Measurements from ENCODE around the gene OR2C1.

OR2C1 gene

GRCh38 chr16:3355589-3355988, at the start of gene OR2C1:
Gene OR2C1, plus strand, starts transcription at chr16:3355889. Its CDS starts 52 bp downstream, at chr16:3355941.
- H3K4me3 ChIP-seq, result no peak within 1 kb of the TSS
- H3K27ac ChIP-seq, result no peak within 1 kb of the TSS

- Histone ChIP-seq H3K4me3 (peak overlapping the region; percentile 46 to 77 (median 66)), H3K27ac (peak overlapping the region in 18 of 21 experiments; percentile 48 to 93 (median 84))
Observed at GRCh38 chr16:3306078-3306477, 49.6 kb upstream of the OR2C1 start.

DNA sequence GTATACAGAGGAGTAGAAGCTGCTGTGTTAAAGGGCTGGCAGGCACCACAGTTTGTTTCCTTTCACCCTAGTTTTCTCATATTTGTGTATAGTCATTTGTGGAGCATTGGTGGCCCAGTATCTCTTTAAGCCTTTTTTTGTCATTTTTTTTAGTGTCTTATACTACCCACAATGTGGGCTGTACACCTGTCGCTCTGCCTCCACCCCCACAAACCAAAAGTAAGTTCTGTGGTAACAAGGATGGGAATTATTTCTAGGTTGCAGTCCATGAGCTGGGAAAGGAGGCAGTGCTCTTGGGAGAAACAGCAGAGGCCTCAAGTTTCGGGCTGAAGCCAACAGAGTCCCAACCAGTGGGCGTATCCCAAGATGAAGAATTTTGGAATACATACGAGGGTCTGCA, 44.2 kb upstream of the OR2C1 start:
- H3K27ac ChIP-seq, result no peak overlapping the region
- no peak overlapping the region for H3K4me3 ChIP-seq

- H3K27ac ChIP-seq, result no peak overlapping the region
- no peak overlapping the region for H3K4me3 ChIP-seq
Observed at GRCh38 chr16:3317315-3317999, 38.2 kb upstream of the OR2C1 start.

GRCh38 chr16:3321816-3322215, 33.9 kb upstream of the OR2C1 start:
- Histone ChIP-seq H3K27ac (no peak overlapping the region), H3K4me3 (no peak overlapping the region)

DNA sequence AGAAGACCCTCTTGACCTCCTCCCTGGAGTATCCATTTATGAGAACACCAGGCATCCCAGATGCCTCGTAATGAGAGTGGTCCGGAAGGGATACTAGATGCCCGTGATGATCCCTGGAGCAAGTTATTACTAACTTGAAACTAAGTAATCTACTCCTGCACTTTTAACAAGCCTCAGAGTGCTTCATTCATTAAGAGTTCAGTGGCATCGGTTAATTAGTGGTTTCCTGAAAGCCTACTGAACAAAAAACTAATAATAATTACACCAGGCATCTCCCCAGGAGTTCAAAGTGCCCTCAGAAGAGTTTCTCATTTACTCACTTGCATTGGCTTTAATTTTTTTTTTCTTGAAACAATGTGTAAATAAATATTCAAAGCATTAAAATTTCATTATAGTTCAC, 28.2 kb upstream of the OR2C1 start:
- H3K27ac ChIP-seq, result no peak overlapping the region
- H3K4me3 ChIP-seq, result no peak overlapping the region

DNA sequence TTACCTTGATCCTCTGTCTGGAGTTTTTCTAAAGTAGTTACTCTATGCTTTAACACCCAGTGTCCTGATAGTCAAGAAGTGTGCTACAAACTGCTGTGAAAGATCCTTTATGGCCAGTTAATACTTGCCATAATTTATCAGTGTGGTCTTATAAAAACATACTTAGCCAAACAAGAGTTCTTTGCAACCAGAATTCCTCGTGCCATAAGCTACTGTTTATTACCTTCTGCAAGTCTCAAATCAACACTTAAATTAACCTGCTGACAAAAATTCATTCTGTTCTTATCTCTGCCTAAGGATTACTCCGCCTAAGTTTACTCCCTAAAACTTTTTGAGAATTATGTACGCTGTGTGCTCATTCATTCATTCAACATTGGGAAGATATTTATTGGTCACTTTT, 27.6 kb upstream of the OR2C1 start:
- no peak overlapping the region for H3K4me3 ChIP-seq
- H3K27ac ChIP-seq, result no peak overlapping the region

GRCh38 chr16:3328643-3329042, 27.0 kb upstream of the OR2C1 start:
- Histone ChIP-seq H3K4me3 (no peak overlapping the region), H3K27ac (no peak overlapping the region)

DNA sequence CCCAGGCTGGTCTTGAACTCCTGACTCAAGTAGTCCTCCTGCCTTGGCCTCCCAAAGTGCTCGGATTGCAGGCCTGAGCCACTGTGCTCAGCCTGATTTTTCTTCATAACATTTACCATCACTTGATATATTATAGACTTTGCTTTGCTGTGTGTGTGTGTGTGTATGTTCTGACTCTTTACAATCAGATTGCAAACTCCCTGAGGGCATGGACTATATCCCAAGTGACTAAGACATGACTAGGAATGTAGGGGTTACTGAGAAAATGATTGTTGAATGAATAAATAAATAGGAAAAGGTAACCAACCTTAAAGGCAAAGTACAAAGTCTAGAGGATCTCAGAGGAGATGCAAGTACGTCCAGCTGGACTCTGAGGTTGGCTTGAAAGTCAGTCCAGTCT, 9.6 kb upstream of the OR2C1 start:
- Histone ChIP-seq H3K4me3 (no peak overlapping the region), H3K27ac (no peak overlapping the region)

DNA sequence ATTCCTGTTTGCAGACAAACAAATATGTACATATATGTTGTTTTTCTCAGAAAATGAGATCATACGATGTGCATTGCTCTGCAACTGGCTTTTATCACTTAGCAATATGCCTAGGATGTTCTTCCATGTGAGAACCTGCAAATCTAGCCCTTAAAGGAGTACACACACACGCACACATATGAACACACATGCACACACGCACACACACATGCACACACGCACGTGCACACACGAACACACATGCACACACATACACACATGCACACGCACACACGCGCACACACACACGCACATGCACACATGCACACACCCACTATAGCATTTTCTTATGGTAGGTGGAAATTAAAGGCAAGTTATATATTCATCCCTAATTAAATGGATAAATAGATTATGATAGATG, 8.1 kb upstream of the OR2C1 start:
- H3K4me3 ChIP-seq, result no peak overlapping the region
- no peak overlapping the region for H3K27ac ChIP-seq

DNA sequence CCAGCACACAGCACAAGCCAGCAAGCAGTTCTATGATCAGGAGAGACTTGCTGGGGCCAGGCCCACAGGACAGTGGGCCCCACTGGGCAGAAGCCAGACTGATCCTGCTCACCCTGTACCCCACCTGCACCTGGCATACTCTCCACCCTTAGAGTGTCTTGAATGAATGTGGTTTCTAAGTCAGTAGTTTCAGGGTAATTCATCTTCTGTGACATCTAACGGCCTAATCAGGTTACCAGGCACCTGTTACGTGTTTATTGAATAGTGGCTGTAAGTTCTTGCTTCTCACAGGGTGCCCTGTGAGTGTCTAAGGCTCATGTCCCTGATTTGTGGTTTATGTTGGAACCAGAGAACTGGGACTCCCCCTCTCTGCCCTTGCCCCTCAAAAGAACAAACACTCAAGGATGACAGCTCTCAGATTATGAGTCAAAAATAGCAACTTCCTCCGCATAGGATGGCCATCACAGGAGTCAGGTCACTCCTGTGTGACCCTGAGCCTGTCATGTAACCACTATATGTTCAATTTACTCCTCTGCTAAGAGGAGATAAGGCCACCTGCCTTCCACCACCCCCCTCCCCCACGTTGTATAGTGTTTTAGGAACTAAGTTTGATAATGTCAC, 7.0 kb upstream of the OR2C1 start:
- Histone ChIP-seq H3K27ac (no peak overlapping the region), H3K4me3 (no peak overlapping the region)

DNA sequence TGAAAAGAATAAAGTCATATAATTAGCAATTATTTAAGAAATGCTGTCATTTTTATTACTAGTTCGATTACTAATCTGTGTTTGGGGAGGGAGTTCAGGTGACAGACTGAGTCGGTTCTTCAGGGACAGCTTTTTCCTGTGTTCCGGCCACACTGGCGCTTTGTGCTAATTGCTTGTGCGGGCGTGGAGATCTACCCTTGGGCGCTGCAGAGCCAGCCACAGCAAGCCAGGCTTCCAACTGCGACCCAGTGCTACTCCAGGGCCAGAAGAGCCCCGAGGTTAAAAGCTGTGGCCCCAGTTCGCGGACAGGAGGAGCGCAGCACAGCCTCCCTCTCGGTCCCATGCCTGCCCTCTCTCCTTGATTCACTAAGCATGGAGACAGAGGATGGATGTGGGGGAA, 6.5 kb upstream of the OR2C1 start:
- Histone ChIP-seq H3K4me3 (no peak overlapping the region), H3K27ac (no peak overlapping the region)

DNA sequence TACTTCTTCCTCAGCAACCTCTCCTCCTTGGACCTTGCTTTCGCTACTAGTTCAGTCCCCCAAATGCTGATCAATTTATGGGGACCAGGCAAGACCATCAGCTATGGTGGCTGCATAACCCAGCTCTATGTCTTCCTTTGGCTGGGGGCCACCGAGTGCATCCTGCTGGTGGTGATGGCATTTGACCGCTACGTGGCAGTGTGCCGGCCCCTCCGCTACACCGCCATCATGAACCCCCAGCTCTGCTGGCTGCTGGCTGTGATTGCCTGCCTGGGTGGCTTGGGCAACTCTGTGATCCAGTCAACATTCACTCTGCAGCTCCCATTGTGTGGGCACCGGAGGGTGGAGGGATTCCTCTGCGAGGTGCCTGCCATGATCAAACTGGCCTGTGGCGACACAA, 429 bp downstream of the OR2C1 start:
- Histone ChIP-seq H3K4me3 (no peak overlapping the region), H3K27ac (no peak overlapping the region)

DNA sequence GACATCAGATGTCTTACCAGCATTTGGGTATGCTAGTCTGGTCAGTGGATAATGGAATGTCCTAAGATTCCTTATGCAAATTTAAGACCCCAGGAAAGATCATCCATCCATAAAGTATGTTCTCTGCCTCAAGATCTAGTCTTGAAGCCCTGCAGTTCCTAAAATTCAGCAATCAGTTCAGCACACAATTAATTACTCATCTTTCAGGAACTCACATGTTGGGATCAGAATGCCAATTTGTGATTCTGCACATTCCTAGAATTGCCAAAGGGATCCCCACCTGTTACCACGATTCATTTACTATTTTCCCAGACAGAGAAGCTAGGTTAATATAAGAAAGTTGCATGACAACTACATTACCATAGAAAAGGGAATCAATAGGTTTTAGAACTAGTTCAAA, 3.2 kb downstream of the OR2C1 start:
- Histone ChIP-seq H3K4me3 (no peak overlapping the region), H3K27ac (no peak overlapping the region)

DNA sequence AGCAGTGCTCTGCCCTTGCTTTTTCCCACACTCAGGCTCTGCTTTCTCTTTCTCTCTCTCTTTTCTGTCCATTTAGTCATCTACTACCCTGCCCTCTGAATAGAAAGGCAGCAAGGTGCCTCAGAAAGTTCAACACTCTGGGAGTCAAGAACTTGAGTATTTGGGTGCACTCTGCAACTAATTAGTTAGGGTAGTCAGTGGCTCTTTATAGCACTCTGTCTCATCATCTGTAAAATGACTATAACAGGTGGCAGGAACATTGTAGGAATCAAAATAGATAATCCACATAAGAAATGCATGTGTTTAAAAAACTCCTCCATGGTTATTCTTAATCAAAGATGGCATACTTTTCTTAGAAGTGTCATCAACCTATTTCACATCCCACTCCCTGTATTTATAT, 7.2 kb downstream of the OR2C1 start:
- no peak overlapping the region for H3K4me3 ChIP-seq
- no peak overlapping the region for H3K27ac ChIP-seq

DNA sequence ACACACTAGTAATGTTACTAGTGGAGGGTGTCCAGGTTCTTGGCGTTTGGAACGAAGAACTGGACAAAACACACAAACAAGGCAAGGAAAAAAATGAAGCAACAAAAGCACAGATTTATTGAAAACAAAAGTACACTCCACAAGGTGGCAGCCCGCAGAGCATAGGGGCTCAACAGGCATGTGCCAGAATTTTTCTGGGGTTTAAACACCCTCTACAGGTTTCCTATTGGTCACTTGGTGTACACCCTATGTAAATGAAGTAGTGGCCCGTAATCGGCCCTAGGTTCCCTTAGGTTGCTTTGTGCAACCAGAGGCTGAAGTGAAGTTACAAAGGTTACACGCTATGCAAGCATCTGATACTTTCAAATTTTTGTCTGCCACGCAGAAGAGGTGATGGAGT, 8.1 kb downstream of the OR2C1 start:
- no peak overlapping the region for H3K4me3 ChIP-seq

DNA sequence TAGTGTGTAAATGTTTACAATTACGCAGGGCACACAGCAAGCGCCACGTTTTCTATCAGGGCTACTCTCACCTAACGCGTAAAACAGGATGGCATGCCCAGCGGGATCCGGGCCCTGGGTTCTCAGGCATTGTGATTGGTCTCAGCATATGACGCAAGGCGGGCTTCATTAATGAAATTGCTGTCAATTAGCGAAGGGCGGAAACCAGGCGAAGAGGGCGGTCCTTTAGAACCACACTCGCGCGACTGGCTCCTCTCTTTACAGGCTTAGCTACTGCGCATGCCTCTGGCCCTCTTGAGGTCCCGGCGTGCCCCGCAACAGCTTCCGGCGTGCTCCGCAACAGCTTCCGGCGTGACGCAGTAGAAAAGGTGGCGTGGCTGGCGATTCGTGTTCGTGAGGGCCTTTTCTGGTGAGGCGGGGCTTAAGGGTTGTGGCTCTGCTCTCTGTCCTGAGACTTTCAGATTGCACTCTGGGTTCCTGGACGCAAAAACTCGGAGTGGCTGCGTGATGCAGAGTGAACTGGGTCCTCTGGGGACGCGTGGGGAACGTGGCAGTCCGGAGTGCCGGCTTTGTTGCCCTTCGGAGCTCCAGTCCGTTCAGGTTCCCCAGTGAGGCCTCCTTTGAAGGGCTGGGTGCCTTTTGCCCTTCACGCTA, 9.2 kb downstream of the OR2C1 start:
- Histone ChIP-seq H3K4me3 (peak overlapping the region in 6 of 7 experiments; percentile 13 to 37 (median 16)), H3K27ac (peak overlapping the region in 10 of 21 experiments; percentile 9 to 71 (median 40))

More for the DNA sequence above, 8.1 kb downstream of the OR2C1 start:
- no peak overlapping the region for H3K27ac ChIP-seq

- Histone ChIP-seq H3K4me3 (no peak overlapping the region), H3K27ac (no peak overlapping the region)
Observed at GRCh38 chr16:3369073-3369472, 13.4 kb downstream of the OR2C1 start.

DNA sequence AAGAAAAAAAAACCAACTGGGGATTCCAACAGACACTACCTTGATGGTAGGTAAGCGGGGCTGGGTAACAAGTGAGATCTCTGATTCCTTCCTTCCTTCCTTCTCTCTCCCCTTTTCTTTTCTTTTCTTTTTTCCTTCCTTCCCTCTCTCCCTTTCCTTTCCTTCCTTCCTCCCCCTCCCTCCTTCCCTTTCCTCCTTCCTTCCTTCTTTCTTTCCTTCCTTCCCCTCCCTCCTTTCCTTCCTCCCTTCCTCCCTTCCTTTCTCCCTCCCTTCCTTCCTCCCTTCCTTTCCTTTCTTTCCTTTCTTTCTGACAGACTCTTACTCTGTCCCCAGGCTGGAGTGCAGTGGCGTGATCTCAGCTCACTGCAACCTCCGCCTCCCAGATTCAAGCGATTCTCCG, 20.0 kb downstream of the OR2C1 start:
- Histone ChIP-seq H3K27ac (no peak overlapping the region), H3K4me3 (no peak overlapping the region)

GRCh38 chr16:3377917-3378316, 22.2 kb downstream of the OR2C1 start:
- Histone ChIP-seq H3K4me3 (no peak overlapping the region), H3K27ac (no peak overlapping the region)

GRCh38 chr16:3383045-3383448, 27.4 kb downstream of the OR2C1 start:
- no peak overlapping the region for H3K4me3 ChIP-seq
- H3K27ac ChIP-seq, result no peak overlapping the region
